ENCODE data around the gene LAD1.

Gene LAD1

DNA sequence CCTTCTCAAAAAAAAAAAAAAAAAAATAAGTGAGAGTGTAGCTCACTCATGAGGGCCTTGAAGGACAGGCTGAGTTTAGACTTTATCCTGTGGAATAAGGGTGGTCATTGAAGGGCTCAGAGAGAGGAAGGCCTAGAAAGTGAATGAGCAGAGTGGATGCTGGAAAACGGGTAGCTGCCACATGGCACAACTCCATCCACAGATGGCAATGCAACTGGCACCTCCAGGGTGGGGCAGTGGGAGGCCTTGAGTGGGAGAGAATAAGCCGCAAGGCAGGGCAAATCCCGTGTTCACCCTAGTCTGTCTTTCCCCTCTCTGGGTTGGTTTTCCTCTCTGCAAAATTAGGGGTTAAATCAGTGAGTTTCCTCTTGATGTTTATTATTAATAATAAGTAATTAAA is 19.3 kb upstream of the LAD1 start:
- no peak overlapping the region for H3K27ac ChIP-seq
- TF ChIP-seq, protein P1, sequence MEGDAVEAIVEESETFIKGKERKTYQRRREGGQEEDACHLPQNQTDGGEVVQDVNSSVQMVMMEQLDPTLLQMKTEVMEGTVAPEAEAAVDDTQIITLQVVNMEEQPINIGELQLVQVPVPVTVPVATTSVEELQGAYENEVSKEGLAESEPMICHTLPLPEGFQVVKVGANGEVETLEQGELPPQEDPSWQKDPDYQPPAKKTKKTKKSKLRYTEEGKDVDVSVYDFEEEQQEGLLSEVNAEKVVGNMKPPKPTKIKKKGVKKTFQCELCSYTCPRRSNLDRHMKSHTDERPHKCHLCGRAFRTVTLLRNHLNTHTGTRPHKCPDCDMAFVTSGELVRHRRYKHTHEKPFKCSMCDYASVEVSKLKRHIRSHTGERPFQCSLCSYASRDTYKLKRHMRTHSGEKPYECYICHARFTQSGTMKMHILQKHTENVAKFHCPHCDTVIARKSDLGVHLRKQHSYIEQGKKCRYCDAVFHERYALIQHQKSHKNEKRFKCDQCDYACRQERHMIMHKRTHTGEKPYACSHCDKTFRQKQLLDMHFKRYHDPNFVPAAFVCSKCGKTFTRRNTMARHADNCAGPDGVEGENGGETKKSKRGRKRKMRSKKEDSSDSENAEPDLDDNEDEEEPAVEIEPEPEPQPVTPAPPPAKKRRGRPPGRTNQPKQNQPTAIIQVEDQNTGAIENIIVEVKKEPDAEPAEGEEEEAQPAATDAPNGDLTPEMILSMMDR (conservative IDR thresholded peaks at IDR 0.05): no peak

DNA sequence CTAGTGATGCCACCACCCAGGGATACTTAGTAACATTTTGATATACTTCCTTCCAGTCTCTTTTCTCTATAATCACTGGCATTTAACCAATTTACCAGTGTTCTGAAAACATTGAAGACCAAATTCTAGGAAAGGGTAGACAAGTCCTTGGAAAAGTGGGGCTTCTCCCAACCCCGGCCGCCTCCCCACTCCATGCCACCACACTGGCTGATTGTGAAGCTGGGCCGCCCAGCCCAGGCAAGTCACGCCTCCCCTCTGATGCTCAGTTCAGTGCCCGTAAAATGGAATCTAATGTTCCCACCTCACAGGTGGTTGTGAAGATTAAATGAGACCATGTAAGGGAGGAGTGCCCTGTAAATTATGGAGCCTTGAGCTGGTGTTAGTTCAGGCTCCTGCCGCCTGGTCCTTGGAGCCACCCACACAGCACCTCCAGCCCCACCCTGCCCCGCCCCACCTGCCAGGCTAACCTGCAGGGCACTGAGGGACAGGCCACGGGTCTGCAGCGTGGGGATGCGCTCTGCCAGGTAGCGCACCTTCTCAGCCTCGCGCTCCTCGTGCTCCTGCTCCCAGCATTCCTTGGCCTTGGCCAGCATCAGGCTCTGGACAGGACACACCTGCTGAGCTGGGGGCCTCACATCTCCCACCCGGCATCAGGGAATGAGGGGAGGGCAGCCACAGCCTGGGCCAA is 15.1 kb upstream of the LAD1 start:
- H3K27ac ChIP-seq: no peak overlapping the region
- TF ChIP-seq, protein P1 (conservative IDR thresholded peaks at IDR 0.05): no peak

DNA sequence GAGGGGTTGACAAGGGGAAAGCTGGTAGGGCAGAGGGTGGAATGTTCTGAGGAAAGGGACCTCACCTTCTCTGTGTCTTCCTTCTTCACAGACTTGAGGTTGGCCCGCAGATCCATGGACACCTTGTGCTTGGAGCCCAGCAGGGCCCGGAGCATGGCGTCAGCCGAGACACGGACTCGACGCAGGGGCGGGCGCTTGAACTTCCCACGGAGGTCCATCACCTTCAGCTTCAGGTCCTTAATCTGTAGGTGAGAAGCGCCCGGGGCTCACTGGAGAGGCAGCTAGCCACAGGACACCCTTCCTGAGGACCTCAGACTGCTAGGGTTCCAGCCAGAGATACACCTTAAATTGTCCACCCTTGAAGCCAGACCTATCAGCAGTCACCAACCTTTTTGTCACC is 12.2 kb upstream of the LAD1 start:
- H3K27ac ChIP-seq: no peak overlapping the region
- TF ChIP-seq, protein P1 (conservative IDR thresholded peaks at IDR 0.05): no peak

DNA sequence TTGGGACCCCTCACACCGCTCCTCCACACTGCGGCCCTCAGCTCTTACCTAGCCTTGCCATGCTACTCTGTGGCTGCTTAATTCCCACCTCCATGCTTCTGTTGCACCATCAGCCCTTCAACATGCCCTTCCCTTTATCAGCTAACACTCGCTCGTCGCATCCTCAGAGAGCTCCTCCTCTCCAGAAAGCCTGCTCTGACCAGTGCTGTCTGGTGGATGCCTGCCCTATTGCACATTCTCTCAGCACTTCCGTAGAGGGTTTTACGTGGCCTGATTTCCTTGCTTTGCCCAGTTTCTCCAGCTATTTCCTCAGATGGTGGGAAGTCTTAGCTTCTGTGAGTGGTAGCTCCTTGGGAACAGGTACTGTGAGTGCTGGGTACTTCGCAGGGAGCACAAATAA is 10.3 kb upstream of the LAD1 start:
- TF ChIP-seq, protein P1 (conservative IDR thresholded peaks at IDR 0.05): no peak
- no peak overlapping the region for H3K27ac ChIP-seq

DNA sequence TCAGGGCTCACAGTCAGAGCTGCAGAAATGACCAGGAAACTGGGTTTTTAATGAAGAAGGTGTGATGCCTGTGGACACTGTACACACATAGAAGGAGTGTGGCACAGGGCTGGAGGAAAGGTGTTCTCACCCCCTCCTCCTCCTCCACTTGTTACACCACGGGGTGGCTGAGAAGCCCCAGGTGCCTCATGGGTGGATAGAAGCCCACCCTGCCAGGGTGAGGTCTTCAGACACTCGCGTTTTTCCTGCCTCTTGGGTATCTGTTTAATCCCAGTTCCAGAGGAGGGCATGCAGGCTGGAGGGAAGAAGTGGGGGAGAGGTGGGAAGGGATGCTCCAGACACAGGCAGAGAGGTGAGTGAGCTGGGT is 9.7 kb upstream of the LAD1 start:
- TF ChIP-seq, protein P1 (conservative IDR thresholded peaks at IDR 0.05): no peak
- no peak overlapping the region for H3K27ac ChIP-seq

DNA sequence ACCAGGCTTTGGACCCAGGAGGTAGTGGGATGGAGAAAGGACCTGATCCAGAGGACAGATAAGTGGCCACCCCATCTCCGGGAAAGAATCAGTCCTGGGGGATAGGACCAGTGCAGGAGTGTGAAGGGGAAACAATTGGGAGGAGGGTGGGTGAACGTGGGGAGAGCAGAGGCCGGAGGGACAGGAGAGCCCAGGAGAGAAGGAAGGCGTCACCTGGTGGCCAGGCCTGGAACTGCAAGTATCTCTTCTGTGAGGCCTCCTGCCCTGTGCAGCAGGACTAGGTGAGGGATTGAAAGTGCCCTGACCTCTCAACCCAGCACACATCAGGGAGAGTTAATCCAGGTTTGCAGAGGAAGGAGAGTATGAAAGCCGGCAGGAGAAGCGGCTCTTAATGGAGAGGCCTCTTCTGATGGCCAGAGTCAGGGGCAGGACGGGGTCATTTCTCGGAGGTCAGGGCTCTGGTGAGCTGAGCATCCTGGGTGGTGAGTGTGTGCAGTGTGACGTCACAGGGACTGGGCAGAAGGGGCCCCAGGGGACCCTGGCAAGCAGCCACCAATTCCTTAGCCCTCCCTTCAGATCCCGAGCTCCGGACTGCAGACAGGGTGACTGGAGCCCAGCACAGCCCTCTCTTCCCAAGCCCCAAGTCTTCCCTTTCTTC is 9.2 kb upstream of the LAD1 start:
- H3K27ac ChIP-seq: no peak overlapping the region
- TF ChIP-seq, protein P1 (conservative IDR thresholded peaks at IDR 0.05): peak; percentile 93

DNA sequence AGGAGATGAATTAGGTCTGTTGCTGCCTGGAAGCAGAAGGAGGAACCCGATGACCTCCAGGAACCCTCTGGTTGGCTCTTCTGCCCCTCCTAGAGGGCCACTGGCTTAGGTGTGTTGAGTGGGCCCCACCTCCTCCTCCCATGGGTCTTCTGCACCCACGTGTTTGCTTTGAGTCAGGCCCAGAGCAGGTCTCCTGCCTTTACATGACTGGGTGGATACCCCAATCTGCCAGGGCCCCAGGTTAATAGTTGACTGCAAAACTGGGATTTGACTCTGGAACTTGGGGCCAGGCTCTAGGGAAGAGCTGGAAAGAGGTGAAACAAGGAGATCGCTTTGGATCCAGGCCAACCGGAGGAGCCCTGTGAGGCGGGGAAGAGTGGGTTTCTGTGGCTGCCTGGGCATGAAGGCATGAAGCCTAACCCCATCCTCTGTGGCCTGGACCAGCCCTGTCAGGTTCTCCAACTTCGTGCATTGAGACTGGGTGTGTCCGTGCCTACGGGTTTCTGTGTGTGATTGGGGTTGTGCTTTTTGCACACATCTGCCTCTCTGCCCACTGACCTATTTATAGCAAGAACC is 7.8 kb upstream of the LAD1 start:
- TF ChIP-seq, protein P1 (conservative IDR thresholded peaks at IDR 0.05): no peak
- no peak overlapping the region for H3K27ac ChIP-seq
